IPS-15b (cell line): Measurements from ENCODE around the gene BRD7.

Experiments used
- H3K27me3 ChIP-seq: one replicate; pipeline ENCODE4 v1.6.1; 2013; ENCODE audit warnings: low read length; ENCODE audit not compliant: control insufficient read depth, insufficient read depth
- H3K36me3 ChIP-seq: one replicate; pipeline ENCODE4 v1.6.1; 2013; ENCODE audit warnings: low read length; ENCODE audit not compliant: control insufficient read depth, insufficient read depth
- H3K4me1 ChIP-seq: one replicate; pipeline ENCODE4 v1.6.1; 2013; ENCODE audit warnings: mild to moderate bottlenecking, low read length; ENCODE audit not compliant: control insufficient read depth, insufficient read depth
- H3K4me3 ChIP-seq: one replicate; pipeline ENCODE4 v1.5.1; 2013; ENCODE audit warnings: low read depth, low read length
- H3K9ac ChIP-seq: one replicate; pipeline ENCODE4 v1.6.1; 2013; ENCODE audit warnings: low read depth, mild to moderate bottlenecking, low read length
- H3K9me3 ChIP-seq: one replicate; pipeline ENCODE4 v1.6.1; 2013; ENCODE audit warnings: mild to moderate bottlenecking, low read length; ENCODE audit not compliant: control insufficient read depth, insufficient read depth

Gene BRD7

DNA sequence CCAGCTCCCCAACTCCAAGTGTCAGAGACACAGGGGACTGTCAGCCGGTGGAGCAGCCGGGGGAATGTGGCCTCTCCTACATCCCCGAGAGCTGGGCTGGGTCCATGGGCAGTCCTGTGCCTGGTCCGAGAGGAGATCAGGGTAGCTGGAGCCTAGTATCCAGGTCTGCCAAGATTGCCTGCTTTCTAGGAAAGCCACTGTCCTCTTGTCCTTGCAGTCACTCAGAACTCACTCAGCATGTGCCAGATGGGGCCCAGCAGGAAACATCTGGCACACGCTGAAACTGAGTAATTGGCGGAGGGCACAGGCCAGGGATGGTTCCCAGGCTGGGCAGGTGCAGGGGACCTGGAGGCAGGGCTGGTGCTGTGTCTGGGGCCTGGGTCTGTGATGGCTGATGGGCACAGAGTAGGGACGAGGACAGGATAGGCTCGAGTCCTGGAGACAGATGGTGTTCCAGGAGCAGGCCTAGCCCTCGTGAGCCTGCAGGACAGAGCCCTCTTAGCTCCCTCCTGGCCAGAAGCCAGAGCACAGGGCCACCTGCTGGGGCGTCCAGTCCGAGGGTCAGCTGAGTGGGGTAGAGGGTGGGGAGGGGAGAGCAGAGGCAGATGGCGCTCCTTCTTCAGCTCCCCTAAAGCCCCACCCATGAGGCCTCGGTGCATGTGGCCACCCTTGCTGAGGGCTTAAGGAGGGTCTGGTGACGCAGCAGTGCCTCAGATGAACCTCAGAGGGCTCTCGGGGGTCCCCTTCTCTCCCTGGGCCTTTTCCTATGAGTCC, 71.3 kb downstream of the BRD7 start:
- Histone ChIP-seq H3K9me3 (no peaks in the 10 kb centered on the region), H3K4me1 (no peaks in the 10 kb centered on the region), H3K4me3 (no peak overlapping the region), H3K27me3 (no peaks in the 10 kb centered on the region), H3K36me3 (no peaks in the 10 kb centered on the region), H3K9ac (no peak overlapping the region)

DNA sequence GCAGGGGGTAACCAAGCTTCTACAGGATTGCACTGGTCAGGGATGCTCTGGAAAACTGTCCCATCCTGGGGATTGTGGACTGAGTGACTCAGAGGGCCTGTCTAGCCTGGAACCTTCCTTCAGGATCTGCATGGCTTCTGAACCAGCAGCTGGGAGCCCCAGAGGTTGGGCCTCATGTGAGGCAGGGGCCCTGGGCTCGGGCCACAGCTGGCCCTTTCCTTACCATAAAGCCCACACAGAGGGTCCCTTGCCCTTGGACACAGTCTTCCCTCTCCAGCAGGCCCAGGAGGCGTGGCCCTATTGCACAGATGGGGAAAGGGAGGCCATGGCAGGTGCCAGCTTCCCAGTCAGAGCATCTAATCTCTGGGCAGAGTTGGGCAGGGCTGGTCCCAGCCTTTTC, 72.0 kb downstream of the BRD7 start:
- H3K4me1 ChIP-seq, result no peaks in the 10 kb centered on the region

DNA sequence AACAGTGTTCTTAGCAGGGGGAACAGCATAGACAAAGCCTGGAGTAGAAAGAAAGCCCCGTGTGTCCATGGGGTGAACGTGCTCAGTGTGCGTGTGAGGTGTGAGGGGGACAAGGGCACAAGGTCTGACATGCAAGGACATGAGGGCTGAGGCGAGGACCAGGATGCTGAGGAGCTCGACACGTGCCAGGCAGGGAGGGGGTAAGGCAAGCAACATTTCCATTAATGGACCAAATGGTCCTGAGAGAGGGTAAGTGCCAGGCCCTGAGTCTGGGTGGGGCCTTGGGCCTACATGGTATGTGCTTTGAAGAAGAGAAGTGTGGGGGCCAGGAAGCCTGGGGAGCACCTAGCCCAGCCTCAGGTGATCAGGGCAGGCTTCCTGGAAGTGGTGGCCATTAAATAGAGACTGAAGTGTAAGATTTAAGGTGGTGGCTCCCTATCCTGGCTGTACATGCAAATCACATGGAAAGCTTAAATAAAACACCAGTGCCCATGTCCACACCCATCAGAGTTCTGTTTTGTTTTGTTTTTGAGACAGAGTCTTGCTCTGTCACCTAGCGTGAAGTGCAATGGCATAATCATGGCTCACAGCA, 73.2 kb downstream of the BRD7 start:
- Histone ChIP-seq H3K36me3 (no peaks in the 10 kb centered on the region), H3K4me3 (no peak overlapping the region), H3K9ac (no peak overlapping the region), H3K9me3 (no peaks in the 10 kb centered on the region), H3K4me1 (no peaks in the 10 kb centered on the region), H3K27me3 (no peaks in the 10 kb centered on the region)

More for the DNA sequence above, 72.0 kb downstream of the BRD7 start:
- Histone ChIP-seq H3K9ac (no peak overlapping the region), H3K9me3 (no peaks in the 10 kb centered on the region), H3K27me3 (no peaks in the 10 kb centered on the region), H3K4me3 (no peak overlapping the region), H3K36me3 (no peaks in the 10 kb centered on the region)

DNA sequence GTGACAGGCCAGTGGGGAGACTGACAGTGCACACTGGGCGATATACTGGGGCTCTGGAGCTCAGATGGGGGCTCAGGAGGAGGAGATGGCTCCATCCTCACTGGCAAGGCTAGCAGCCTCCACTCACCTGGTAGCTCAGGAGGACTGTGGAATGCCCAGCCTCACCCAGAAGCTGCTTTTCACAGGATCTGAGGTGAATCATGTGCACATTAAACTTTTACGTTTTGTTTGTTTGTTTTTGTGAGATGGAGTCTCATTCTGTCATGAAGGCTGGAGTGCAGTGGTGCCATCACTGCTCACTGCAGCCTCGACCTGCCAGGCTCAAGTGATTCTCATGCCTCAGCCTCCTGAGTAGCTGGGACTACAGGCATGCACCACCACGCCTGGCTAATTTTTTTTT, 73.8 kb downstream of the BRD7 start:
- H3K9me3 ChIP-seq, result no peaks in the 10 kb centered on the region
- no peak overlapping the region for H3K4me3 ChIP-seq
- H3K36me3 ChIP-seq, result no peaks in the 10 kb centered on the region
- H3K27me3 ChIP-seq, result no peaks in the 10 kb centered on the region
- no peak overlapping the region for H3K9ac ChIP-seq
- no peaks in the 10 kb centered on the region for H3K4me1 ChIP-seq

DNA sequence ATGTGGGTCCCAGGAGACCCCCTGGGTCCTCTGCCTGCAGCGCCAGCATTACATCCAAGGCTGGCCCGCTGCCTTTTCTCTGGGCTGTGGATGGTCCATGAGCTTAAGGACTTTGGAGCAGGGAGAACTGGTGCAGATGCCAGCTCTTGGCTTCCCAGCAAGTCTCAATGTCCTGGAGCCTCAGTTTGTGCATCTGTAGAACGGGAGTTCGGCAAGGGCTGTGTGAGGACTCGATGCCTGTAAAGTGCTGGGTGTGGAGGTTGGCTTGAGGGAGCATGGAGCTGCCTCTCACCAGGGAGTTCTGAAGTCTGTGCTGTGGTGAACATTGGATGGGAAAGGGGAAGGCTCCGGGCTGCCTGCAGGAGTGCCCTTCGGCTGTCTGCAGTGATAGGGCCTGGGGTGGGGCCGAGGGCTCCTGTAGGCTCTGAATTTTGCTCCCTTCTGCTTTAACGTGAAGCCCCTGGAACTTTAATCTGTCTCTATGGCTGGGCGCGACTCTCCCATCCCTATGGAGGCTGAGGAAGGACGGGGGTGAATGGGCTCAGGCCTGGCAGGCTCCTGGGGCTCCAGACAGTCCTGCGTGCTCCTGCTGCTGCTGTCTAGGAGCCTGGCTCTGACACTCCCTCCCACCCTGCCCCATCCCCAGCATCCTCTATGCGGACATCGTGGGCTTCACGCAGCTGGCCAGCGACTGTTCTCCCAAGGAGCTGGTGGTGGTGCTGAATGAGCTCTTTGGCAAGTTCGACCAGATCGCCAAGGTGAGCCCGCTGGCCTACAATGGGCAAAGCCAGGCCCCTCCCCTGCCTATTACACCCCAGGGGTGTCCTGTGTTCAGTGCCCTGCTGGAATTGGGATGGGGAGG, 74.6 kb downstream of the BRD7 start:
- H3K4me1 ChIP-seq, result no peaks in the 10 kb centered on the region
- no peak overlapping the region for H3K4me3 ChIP-seq
- H3K27me3 ChIP-seq, result no peaks in the 10 kb centered on the region
- no peaks in the 10 kb centered on the region for H3K9me3 ChIP-seq
- H3K9ac ChIP-seq, result no peak overlapping the region
- H3K36me3 ChIP-seq, result no peaks in the 10 kb centered on the region

DNA sequence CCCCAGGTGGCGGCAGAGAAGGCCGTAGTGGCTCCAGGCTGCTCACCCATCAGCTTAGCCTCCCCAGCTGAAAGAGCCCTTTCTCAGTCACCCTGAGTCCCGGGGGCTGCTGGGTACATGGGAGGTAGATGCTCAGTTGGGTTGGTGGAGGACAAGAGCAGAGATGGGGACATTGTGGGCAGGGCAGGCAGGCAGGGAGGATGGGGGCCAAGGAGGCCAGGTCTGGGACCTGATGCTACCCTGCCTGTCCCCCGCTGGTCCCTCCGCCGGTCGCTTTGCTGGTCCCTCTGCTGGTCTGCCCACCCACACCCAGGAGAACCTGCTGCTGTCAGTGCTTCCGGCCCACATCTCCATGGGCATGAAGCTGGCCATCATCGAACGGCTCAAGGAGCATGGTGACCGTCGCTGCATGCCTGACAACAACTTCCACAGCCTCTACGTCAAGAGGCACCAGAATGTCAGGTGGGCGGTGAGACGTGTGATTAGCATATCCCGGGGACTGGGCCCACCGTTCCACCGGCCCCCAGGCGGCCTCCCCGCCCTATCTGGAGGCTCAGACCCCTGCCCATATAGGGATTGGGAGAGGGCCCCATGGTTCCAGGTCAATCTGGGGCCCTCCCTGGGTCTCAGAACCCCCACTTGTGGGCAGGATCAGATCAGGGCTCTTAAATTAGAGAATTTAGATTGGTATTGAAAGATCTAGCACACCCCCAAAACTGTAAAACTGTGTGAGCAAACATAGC, 75.6 kb downstream of the BRD7 start:
- Histone ChIP-seq H3K4me3 (no peak overlapping the region), H3K36me3 (no peaks in the 10 kb centered on the region), H3K9ac (no peak overlapping the region)

DNA sequence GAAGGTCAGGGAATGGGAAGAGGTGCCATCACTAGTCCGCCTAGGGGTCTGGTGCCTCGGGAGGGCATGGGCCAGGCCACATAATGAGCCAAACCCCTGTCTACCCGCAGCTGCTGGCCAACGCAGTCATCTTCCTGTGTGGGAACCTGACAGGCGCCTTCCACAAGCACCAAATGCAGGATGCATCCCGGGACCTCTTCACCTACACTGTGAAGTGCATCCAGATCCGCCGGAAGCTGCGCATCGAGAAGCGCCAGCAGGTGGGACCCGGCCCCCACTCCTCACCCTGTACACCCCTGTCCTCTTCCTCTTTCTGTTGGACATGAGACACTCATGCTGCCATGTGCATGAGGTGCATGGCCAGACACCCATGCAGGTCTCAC, 76.2 kb downstream of the BRD7 start:
- H3K9ac ChIP-seq, result no peak overlapping the region
- no peaks in the 10 kb centered on the region for H3K36me3 ChIP-seq
- H3K4me1 ChIP-seq, result no peaks in the 10 kb centered on the region
- H3K9me3 ChIP-seq, result no peaks in the 10 kb centered on the region
- no peaks in the 10 kb centered on the region for H3K27me3 ChIP-seq
- H3K4me3 ChIP-seq, result no peak overlapping the region

More for the DNA sequence above, 75.6 kb downstream of the BRD7 start:
- Histone ChIP-seq H3K27me3 (no peaks in the 10 kb centered on the region), H3K9me3 (no peaks in the 10 kb centered on the region), H3K4me1 (no peaks in the 10 kb centered on the region)

DNA sequence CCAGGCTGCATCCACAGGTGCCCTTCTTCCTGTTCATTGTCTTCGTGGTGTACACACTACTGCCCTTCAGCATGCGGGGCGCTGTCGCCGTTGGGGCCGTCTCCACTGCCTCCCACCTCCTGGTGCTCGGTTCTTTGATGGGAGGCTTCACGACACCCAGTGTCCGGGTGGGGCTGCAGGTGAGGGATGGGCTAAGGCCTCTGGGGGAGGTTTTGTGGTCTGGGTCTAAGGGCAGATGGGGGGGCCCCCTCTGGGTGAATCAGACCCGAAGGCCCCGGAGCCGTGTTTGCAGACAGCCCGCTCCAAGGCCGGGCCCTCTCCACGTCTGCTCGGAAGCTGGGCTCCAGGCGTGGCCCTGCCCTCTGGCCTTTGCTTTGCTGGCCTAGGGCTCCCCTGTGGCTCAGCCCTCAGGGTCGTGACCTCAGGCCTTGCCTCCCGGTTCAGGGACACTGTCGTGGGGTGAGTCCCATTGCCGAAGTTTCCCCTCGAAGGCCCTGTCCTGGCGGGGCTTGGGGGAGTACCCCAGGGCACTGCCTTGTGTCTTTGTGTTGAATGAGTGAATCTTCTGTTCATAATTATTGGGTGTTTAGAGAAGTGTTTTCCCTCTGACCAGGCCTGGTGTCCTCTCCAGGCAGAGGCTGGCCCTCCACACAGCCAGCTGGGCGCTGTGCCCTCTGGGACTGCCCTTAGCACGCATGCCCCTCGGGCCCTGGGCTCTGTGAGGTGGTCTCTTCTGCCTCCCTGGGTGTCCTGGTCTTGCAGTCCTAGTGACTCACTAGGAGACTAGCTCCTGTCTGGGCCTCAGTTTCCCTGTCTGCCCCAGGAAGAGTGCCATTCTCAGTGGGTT, 76.8 kb downstream of the BRD7 start:
- no peak overlapping the region for H3K4me3 ChIP-seq
- no peaks in the 10 kb centered on the region for H3K36me3 ChIP-seq
- H3K9me3 ChIP-seq, result no peaks in the 10 kb centered on the region
- no peak overlapping the region for H3K9ac ChIP-seq
- H3K27me3 ChIP-seq, result no peaks in the 10 kb centered on the region
- H3K4me1 ChIP-seq, result no peaks in the 10 kb centered on the region

DNA sequence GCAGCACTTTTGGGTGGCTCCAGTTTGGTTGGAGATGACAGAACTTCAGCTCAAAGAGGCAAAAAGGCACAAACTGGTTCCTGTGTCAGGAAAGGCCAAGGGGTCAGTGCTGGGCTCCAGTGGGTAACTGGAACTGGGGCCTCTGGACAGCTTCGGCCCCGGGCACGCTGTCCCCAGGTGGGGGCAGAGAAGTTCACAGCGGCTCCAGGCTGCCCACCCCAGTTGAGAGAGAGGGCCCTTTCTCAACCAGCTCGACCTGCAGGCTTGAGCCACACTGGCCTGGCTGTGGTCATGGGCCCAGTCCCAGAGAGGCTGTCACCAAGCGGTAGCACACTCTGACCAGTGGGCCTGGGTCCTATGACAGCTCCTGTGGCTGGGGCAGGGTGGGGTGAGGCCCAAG, 77.9 kb downstream of the BRD7 start:
- Histone ChIP-seq H3K4me1 (no peaks in the 10 kb centered on the region), H3K4me3 (no peak overlapping the region), H3K36me3 (no peaks in the 10 kb centered on the region), H3K27me3 (no peaks in the 10 kb centered on the region), H3K9me3 (no peaks in the 10 kb centered on the region), H3K9ac (no peak overlapping the region)

DNA sequence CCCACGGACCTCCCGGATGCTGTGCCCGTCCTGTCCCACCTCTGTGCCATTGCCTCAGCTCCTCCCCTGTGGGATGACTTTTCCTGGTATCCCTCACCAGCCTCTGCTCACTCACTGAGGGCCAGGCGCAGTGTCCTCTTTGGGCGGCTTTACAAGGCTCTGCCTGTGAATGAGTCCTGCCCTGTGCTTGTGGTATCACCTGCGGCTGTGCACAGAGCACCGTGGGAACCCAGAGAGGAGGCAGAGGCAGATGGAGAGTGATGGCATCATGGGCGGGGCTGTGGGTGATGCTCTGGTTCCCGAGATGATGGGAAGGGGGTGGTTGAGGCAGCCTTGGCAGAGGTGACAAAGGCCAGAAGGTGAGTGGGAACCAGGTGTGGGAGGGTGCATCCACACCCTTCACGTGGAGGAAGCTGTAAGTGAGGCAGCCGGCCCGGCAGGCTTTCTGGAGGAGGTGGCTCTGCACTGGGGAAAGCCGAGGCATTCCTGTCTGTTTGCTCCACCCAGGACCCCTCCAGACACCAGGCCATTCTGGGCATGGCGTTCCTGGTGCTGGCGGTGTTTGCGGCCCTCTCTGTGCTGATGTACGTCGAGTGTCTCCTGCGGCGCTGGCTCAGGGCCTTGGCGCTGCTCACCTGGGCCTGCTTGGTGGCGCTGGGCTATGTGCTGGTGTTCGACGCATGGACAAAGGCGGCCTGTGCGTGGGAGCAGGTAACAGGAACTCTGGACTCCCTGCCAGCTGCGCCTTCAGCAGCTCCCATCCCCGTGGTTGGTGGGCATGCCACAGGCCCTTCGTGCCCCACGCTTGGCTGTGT, 78.6 kb downstream of the BRD7 start:
- H3K4me1 ChIP-seq, result no peaks in the 10 kb centered on the region
- no peaks in the 10 kb centered on the region for H3K9me3 ChIP-seq
- no peaks in the 10 kb centered on the region for H3K36me3 ChIP-seq
- no peak overlapping the region for H3K9ac ChIP-seq
- H3K27me3 ChIP-seq, result no peaks in the 10 kb centered on the region
- H3K4me3 ChIP-seq, result no peak overlapping the region
